H1 (cell line): ENCODE data around the gene RASGRP3. TPM values are rescaled to one million over a fixed set of nuclear protein-coding genes. Genes with fewer than 3 reads are reported as not detected.

Source experiments
- CHD1 ChIP-seq: IDR thresholded peaks from 2 replicates; pipeline ENCODE4 v1.6.1; 2012; ENCODE audit warnings: low read depth, low read length, improper control_type of control experiment
- CHD7 ChIP-seq: fragments of 300-600 bp; sonication (generic); IDR thresholded peaks from 2 replicates; pipeline ENCODE4 v1.7.1; 2012; ENCODE audit warnings: low read length, moderate library complexity, mild to moderate bottlenecking, inconsistent platforms; ENCODE audit not compliant: insufficient replicate concordance
- MAX ChIP-seq: IDR thresholded peaks from 2 replicates; pipeline ENCODE4 v1.6.1; 2012; ENCODE audit warnings: inconsistent platforms
- POU5F1 ChIP-seq: IDR thresholded peaks from 2 replicates; pipeline ENCODE4 v1.6.1; 2011; ENCODE audit warnings: low read depth, mild to moderate bottlenecking, low read length, moderate library complexity
- RFX5 ChIP-seq: IDR thresholded peaks from 2 replicates; pipeline ENCODE4 v1.6.1; 2011; ENCODE audit warnings: low read depth, low read length, improper control_type of control experiment, borderline replicate concordance
- SAP30 ChIP-seq: fragments of 300-600 bp; sonication (generic); IDR thresholded peaks from 2 replicates; pipeline ENCODE4 v1.7.1; 2012; ENCODE audit warnings: low read length, moderate library complexity, mild to moderate bottlenecking, inconsistent platforms; ENCODE audit not compliant: insufficient read depth, insufficient replicate concordance
- SIRT6 ChIP-seq: IDR thresholded peaks from one replicate; pipeline ENCODE4 v1.7.1; 2012; ENCODE audit warnings: low read length, inconsistent platforms
- TEAD4 ChIP-seq: IDR thresholded peaks from 2 replicates; pipeline ENCODE4 v1.6.1; 2012; ENCODE audit warnings: low read depth, low read length, inconsistent platforms, mixed read lengths
- polyA plus RNA-seq, 7 experiments: library from polyadenylated mRNA; depleted of rRNA in 3 of 7; stranded (reverse) in 5 of 7; unstranded in 2 of 7; fragments of >200 nt in 5 of 7; fragments of 200-250 nt in 2 of 7; gene quantifications; 1 replicate in 5 of 7; 2 replicates in 1 of 7; 4 replicates in 1 of 7; pipeline versions ENCODE4 v1.2.1 to v1.2.3, GENCODE V29; 2011 to 2013; ENCODE audit warnings: missing spikeins in 2 of 7, mixed read lengths in 2 of 7
- total RNA-seq: library from RNA; stranded (reverse); fragmentation: NEBNext Ultra II Directional; extraction: Animal tissue kit (Norgen Biotek cat#: 25700); gene quantifications from 2 replicates; pipeline ENCODE4 v1.2.1, GENCODE V29; 2021

RASGRP3 gene
- total and polyA plus RNA-seq, 2 of the 8 experiments (the other 6 are each of a cell fraction or from before 2014, with no cell fraction given), result 0.06 TPM; not detected in 1

- TF ChIP-seq CHD7 (no peak), MAX (no peak), POU5F1 (no peak), CHD1 (no peak), SAP30 (no peak), SIRT6 (no peak), TEAD4 (no peak), RFX5 (no peak)
Measured at GRCh38 chr2:33478968-33479731, 2.7 kb downstream of the RASGRP3 start (continued).
